NB4 (cell line): ENCODE measurements around the gene MTX3.

Experiments
- CTCF ChIP-seq: IDR thresholded peaks from one replicate; pipeline ENCODE4 v1.5.1; 2012; ENCODE audit warnings: low read depth, low read length
- MAX ChIP-seq: IDR thresholded peaks from 2 replicates; pipeline ENCODE4 v1.6.1; 2011; ENCODE audit warnings: low read depth, low read length
- MYC ChIP-seq: IDR thresholded peaks from 2 replicates; pipeline ENCODE4 v1.6.1; 2011; ENCODE audit warnings: low read depth, low read length

GRCh38 chr5:80008995-80009765 is 18.1 kb upstream of the MTX3 start:
- TF ChIP-seq CTCF (no peak), MYC (no peak), MAX (no peak)
